GM12891 (cell line): ENCODE results near the gene CMSS1.

Experiments used
- POLR2A ChIP-seq: IDR thresholded peaks from 2 replicates; pipeline ENCODE4 v1.6.1; 2011; ENCODE audit warnings: low read depth, low read length, control low read depth
- TAF1 ChIP-seq: IDR thresholded peaks from 2 replicates; pipeline ENCODE4 v1.6.1; 2011; ENCODE audit warnings: low read depth, low read length, control low read depth

GRCh38 chr3:100125161-100125938 is 307.7 kb downstream of the CMSS1 start:
- TF ChIP-seq POLR2A, result no peak
- TF ChIP-seq TAF1, result no peak
